SK-N-SH treated with all-trans-retinoic acid at 6 μM for 48 hours (cell line): Measurements from ENCODE around the gene PRR33.

Experiments
- ARNTL ChIP-seq: fragments of 450-650 bp; formaldehyde crosslinking; IDR thresholded peaks from 2 replicates; pipeline ENCODE4 v1.5.0; 2020; ENCODE audit warnings: low read depth, mild to moderate bottlenecking, moderate library complexity, borderline replicate concordance
- CSDC2 ChIP-seq: fragments of 250-450 bp; sonication (Bioruptor Pico); IDR thresholded peaks from 2 replicates; pipeline ENCODE4 v1.5.0; 2020; ENCODE audit warnings: mild to moderate bottlenecking, moderate library complexity
- ISL1 ChIP-seq: fragments of 250-450 bp; sonication (Bioruptor Pico); IDR thresholded peaks from 2 replicates; pipeline ENCODE4 v2.1.2; 2022; ENCODE audit warnings: mild to moderate bottlenecking, moderate library complexity
- PPARA ChIP-seq: fragments of 250-450 bp; sonication (Bioruptor Pico); IDR thresholded peaks from 2 replicates; pipeline ENCODE4 v1.5.0; 2020; ENCODE audit warnings: mild to moderate bottlenecking, borderline replicate concordance
- RARB ChIP-seq: fragments of 250-450 bp; sonication (Bioruptor Pico); IDR thresholded peaks from 2 replicates; pipeline ENCODE4 v1.8.0; 2021; ENCODE audit warnings: mild to moderate bottlenecking, moderate library complexity
- TCF4 ChIP-seq: fragments of 250-450 bp; sonication (Bioruptor Pico); IDR thresholded peaks from 2 replicates; pipeline ENCODE4 v1.8.0; 2021; ENCODE audit warnings: mild to moderate bottlenecking, moderate library complexity, borderline replicate concordance
- ZC3H10 ChIP-seq: fragments of 250-450 bp; sonication (Bioruptor Pico); IDR thresholded peaks from 2 replicates; pipeline ENCODE4 v1.5.1; 2021; ENCODE audit warnings: mild to moderate bottlenecking, moderate library complexity
- ZFP30 ChIP-seq: fragments of 450-650 bp; formaldehyde crosslinking; IDR thresholded peaks from 2 replicates; pipeline ENCODE4 v1.5.0; 2022; ENCODE audit warnings: mild to moderate bottlenecking, moderate library complexity
- ZNF8 ChIP-seq: fragments of 450-650 bp; formaldehyde crosslinking; IDR thresholded peaks from 2 replicates; pipeline ENCODE4 v1.5.0; 2020; ENCODE audit warnings: mild to moderate bottlenecking, moderate library complexity

GRCh38 chr11:1843098-1843473 lies 48.6 kb downstream of the PRR33 start:
- TF ChIP-seq RARB (CRISPR knock-in tag) (no peak), TCF4 (CRISPR knock-in tag) (no peak), ISL1 (no peak), PPARA (CRISPR knock-in tag) (no peak), ARNTL (CRISPR knock-in tag) (no peak), ZNF8 (CRISPR knock-in tag) (no peak), ZFP30 (CRISPR knock-in tag) (no peak), CSDC2 (no peak), ZC3H10 (CRISPR knock-in tag) (no peak)
